OCI-LY1 (cell line): ENCODE measurements around the gene ZGRF1.

ENCODE experiments used
- H2AFZ ChIP-seq: fragments of 200-600 bp; sonication (generic), shearing (Covaris generic); 2 replicates; pipeline ENCODE4 v1.6.0; 2014; ENCODE audit warnings: antibody characterized with exemption, mild to moderate bottlenecking, low read length
- H3F3A ChIP-seq: fragments of 200-600 bp; sonication (generic), shearing (Covaris generic); 2 replicates; pipeline ENCODE4 v1.6.0; 2014; ENCODE audit warnings: mild to moderate bottlenecking, antibody characterized with exemption, low read length, moderate library complexity; ENCODE audit not compliant: insufficient read depth
- H3K27ac ChIP-seq: fragments of 200-600 bp; sonication (generic); 2 replicates; pipeline ENCODE4 v1.5.1; 2014; ENCODE audit warnings: low read length, mixed run types, mild to moderate bottlenecking, low read depth; ENCODE audit not compliant: poor library complexity, severe bottlenecking
- H3K27me3 ChIP-seq: fragments of 200-600 bp; sonication (generic); 2 replicates; pipeline ENCODE4 v1.6.0; 2014; ENCODE audit warnings: antibody characterized with exemption, mild to moderate bottlenecking, low read length, moderate library complexity; ENCODE audit not compliant: insufficient read depth
- H3K36me3 ChIP-seq: fragments of 200-600 bp; sonication (generic); 2 replicates; pipeline ENCODE4 v1.6.1; 2014; ENCODE audit warnings: mild to moderate bottlenecking, antibody characterized with exemption, low read length, moderate library complexity, mixed read lengths; ENCODE audit not compliant: insufficient read depth
- H3K4me1 ChIP-seq: fragments of 200-600 bp; sonication (generic); 2 replicates; pipeline ENCODE4 v1.5.1; 2014; ENCODE audit warnings: mild to moderate bottlenecking, low read length, moderate library complexity; ENCODE audit not compliant: insufficient read depth, severe bottlenecking
- H3K4me2 ChIP-seq: fragments of 200-600 bp; sonication (generic), shearing (Covaris generic); 2 replicates; pipeline ENCODE4 v1.6.1; 2014; ENCODE audit warnings: low read length
- H3K4me3 ChIP-seq: fragments of 200-600 bp; sonication (generic); 2 replicates; pipeline ENCODE4 v1.5.1; 2014; ENCODE audit warnings: low read length, low read depth, mild to moderate bottlenecking, mixed read lengths; ENCODE audit not compliant: poor library complexity, severe bottlenecking
- H3K79me2 ChIP-seq: fragments of 200-600 bp; shearing (Covaris generic); 2 replicates; pipeline ENCODE4 v1.6.1; 2016; ENCODE audit warnings: mixed run types, low read length, mixed read lengths; ENCODE audit not compliant: insufficient read depth
- H3K9ac ChIP-seq: fragments of 200-600 bp; sonication (generic), shearing (Covaris generic); 2 replicates; pipeline ENCODE4 v1.6.1; 2014; ENCODE audit warnings: mild to moderate bottlenecking, low read length, mixed read lengths
- H3K9me2 ChIP-seq: fragments of 200-600 bp; sonication (generic), shearing (Covaris generic); 2 replicates; pipeline ENCODE4 v1.6.1; 2014; ENCODE audit warnings: low read depth, mild to moderate bottlenecking, low read length, mixed read lengths
- H3K9me3 ChIP-seq: fragments of 200-600 bp; shearing (Covaris generic); 2 replicates; pipeline ENCODE4 v1.6.1; 2014; ENCODE audit warnings: low read length, mixed read lengths
- H4K20me1 ChIP-seq: fragments of 200-600 bp; sonication (generic), shearing (Covaris generic); 2 replicates; pipeline ENCODE4 v1.6.0; 2016; ENCODE audit warnings: mild to moderate bottlenecking, low read length; ENCODE audit not compliant: insufficient read depth
- CTCF ChIP-seq: fragments of 200-600 bp; sonication (generic), shearing (Covaris generic); IDR thresholded peaks from 2 replicates; pipeline ENCODE4 v1.5.1; 2017; ENCODE audit warnings: mild to moderate bottlenecking, antibody characterized with exemption, low read length, moderate library complexity, mixed read lengths
- EZH2 ChIP-seq: fragments of 200-600 bp; sonication (generic), shearing (Covaris generic); IDR thresholded peaks from 2 replicates; pipeline ENCODE4 v1.8.0; 2017; ENCODE audit warnings: borderline replicate concordance, mixed run types, mild to moderate bottlenecking, antibody characterized with exemption, low read length, moderate library complexity, mixed read lengths

The ZGRF1 gene

GRCh38 chr4:112516066-112516470 is 120.6 kb downstream of the ZGRF1 start, which contains the start of gene NEUROG2:
NEUROG2 (minus strand) TSS chr4:112516180; CDS start chr4:112515475, 705 bp downstream.
- H4K20me1 ChIP-seq = no peaks in the 10 kb centered on the region
- no peaks in the 10 kb centered on the region for H3F3A ChIP-seq
- H3K4me1 ChIP-seq = peaks cover 31% of the 10 kb centered on the region
- peak within 1 kb of the TSS; percentile 90 for H3K4me2 ChIP-seq
- H3K9ac ChIP-seq = no peak within 1 kb of the TSS; the same call in 1 of the 2 replicates
- no peak for TF ChIP-seq CTCF
- TF ChIP-seq EZH2 = no peak
- no peaks in the 10 kb centered on the region for H3K9me2 ChIP-seq
- no peaks in the 10 kb centered on the region for H3K79me2 ChIP-seq
- H2AFZ ChIP-seq = no peak within 1 kb of the TSS
- H3K27me3 ChIP-seq = peaks cover 8% of the 10 kb centered on the region; the same call in 1 of the 2 replicates
- peak within 1 kb of the TSS; percentile 63 for H3K4me3 ChIP-seq
- no peaks in the 10 kb centered on the region for H3K36me3 ChIP-seq
- no peaks in the 10 kb centered on the region for H3K9me3 ChIP-seq
- no peak within 1 kb of the TSS for H3K27ac ChIP-seq

DNA sequence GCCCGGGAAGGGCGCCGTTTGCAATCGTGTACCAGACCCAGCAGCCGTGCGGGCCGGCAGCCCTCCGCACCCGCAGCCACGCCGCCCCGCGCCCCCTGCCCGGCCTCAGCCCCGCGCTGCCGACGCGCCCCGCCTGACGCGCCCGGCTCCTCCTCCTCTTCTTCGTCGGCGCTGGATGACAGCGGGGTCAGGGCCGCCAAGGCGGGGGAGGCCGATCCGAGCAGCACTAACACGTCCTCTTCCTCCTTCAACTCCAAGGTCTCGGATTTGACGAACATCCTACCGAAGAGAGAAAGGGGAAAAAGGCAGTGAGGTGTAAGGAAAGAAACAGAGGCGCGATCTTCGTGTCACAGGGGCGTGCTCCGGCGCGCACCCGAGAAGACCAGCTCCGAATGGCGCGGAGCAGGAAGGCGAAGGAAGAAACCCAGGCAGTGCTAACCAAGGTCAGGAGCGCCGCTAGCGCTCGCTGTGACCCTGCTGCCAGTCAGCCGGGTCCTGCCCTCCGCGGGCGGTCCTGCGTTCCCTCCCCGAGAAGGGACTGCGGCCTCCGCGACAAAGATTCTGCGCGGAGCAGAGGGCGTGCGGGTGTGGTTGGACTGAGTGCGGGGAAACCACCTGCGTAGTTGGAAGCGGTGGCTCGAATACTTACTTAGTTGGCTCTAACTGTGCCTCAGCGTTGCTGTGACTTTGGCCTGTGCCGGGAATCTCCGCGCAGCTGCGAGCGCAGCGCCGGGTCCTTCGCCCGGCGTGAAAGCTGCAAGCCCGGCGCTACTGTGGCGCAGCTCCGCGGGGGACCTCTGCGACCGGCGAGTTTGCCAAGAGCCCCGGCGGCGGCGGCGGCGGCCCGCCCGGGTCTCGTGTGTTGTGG is 121.3 kb downstream of the ZGRF1 start:
- Histone ChIP-seq H3K9ac (no peak overlapping the region; the same call in 1 of the 2 replicates), H2AFZ (no peak overlapping the region)
- TF ChIP-seq EZH2 = no peak
- TF ChIP-seq CTCF = no peak

DNA sequence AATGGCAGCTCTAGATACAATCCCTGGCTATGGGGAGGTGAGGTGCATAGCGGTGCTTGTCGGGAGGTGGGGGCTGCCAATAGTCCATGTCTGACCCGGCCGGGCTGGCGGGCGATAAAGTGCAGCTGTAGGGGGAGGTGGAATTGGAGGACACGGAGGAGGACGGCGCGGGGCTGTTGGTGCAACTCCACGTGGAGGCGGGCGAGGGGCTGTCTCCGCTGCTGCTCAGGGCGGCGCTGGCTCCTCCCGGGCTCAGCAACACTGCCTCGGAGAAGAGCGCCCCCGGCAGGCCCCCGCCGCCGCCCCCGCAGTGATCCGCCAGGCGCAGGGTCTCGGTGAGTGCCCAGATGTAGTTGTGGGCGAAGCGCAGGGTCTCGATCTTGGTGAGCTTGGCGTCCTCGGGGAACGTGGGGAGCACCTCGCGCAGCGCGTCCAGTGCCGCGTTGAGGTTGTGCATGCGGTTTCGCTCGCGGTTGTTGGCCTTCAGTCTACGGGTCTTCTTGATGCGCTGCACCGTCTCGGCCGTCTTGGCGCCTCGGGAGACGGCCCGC is 122.0 kb downstream of the ZGRF1 start:
- TF ChIP-seq CTCF (peak; percentile 31; the same call in 1 of the 2 replicates), EZH2 (no peak)
- no peaks in the 10 kb centered on the region for H3K36me3 ChIP-seq
- no peak overlapping the region for H3K27ac ChIP-seq
- peaks cover 34% of the 10 kb centered on the region for H3K4me1 ChIP-seq
- H3K9ac ChIP-seq = no peak overlapping the region
- H3K79me2 ChIP-seq = no peaks in the 10 kb centered on the region
- no peaks in the 10 kb centered on the region for H3K9me3 ChIP-seq
- H2AFZ ChIP-seq = no peak overlapping the region
- peak overlapping the region; percentile 63 for H3K4me3 ChIP-seq
- H3K9me2 ChIP-seq = no peaks in the 10 kb centered on the region
- H3F3A ChIP-seq = no peaks in the 10 kb centered on the region
- H3K4me2 ChIP-seq = peak overlapping the region; percentile 90
- peaks cover 8% of the 10 kb centered on the region; the same call in 1 of the 2 replicates for H3K27me3 ChIP-seq
- no peaks in the 10 kb centered on the region for H4K20me1 ChIP-seq

More for the DNA sequence above, 121.3 kb downstream of the ZGRF1 start:
- no peaks in the 10 kb centered on the region for H3K79me2 ChIP-seq
- no peaks in the 10 kb centered on the region for H3K9me2 ChIP-seq
- peak overlapping the region; percentile 90 for H3K4me2 ChIP-seq
- H3F3A ChIP-seq = no peaks in the 10 kb centered on the region
- H3K4me1 ChIP-seq = peaks cover 31% of the 10 kb centered on the region
- H4K20me1 ChIP-seq = no peaks in the 10 kb centered on the region
- H3K9me3 ChIP-seq = no peaks in the 10 kb centered on the region
- H3K27ac ChIP-seq = no peak overlapping the region
- peaks cover 8% of the 10 kb centered on the region; the same call in 1 of the 2 replicates for H3K27me3 ChIP-seq
- H3K36me3 ChIP-seq = no peaks in the 10 kb centered on the region
- peak overlapping the region; percentile 63 for H3K4me3 ChIP-seq
